HepG2 (cell line): ENCODE measurements around the gene DRAM1. TPM values are rescaled to one million over a fixed set of nuclear protein-coding genes. Genes with fewer than 3 reads are reported as not detected.

Experiments
- ATAC-seq: fragments of 200-7000 bp; cut with Tn5 transposase; 3 replicates; pipeline ENCODE4 v1.9.1; 2020; ENCODE audit warnings: mild to moderate bottlenecking, moderate library complexity
- BruUV-seq: library from RNA; stranded (reverse); fragments of 400-500 nt; replicated peaks from 2 replicates; lab custom pipeline; 2021; lab: Mats Ljungman, UMichigan
- CTCF ChIA-PET: fragments of 300-600 bp; formaldehyde crosslinking; extraction: SDS; loops from one replicate; lab custom pipeline; 2021; ENCODE audit warnings: low total read pairs, inconsistent platforms, low intra/inter-chr PET ratio; lab: Yijun Ruan, JAX
- POLR2A ChIA-PET: fragments of 350-600 bp; sonication (Branson Sonifier 250); formaldehyde crosslinking; loops from one replicate; lab custom pipeline; 2020; ENCODE audit warnings: antibody characterized with exemption, inconsistent platforms; lab: Yijun Ruan, JAX
- DNase-seq: peaks from one replicate; pipeline ENCODE4 v3.0.0-alpha.2; 2015; ENCODE audit warnings: low spot score
- FAIRE-seq: peaks from 3 replicates; lab custom pipeline; 2011; peaks lifted over from hg19 to GRCh38; lab: Jason Lieb, UNC
- H2AFZ ChIP-seq: one replicate; pipeline ENCODE4 v1.6.1; 2011; ENCODE audit warnings: low read length, inconsistent platforms
- H3K27ac ChIP-seq: fragments of 300-600 bp; 3 replicates; pipeline ENCODE4 v1.8.0; 2011; ENCODE audit warnings: mixed run types, mild to moderate bottlenecking, mixed read lengths, low read length, inconsistent platforms; ENCODE audit not compliant: insufficient read depth; ENCODE audit errors: extremely low read length
- H3K27me3 ChIP-seq, 2 experiments: fragments of 200-600 bp in 1 of 2; 2 replicates in 1 of 2; 3 replicates in 1 of 2; pipeline versions ENCODE4 v1.6.0 to v1.8.0; 2011; ENCODE audit warnings: low read length in 2 of 2, mild to moderate bottlenecking in 2 of 2, moderate library complexity in 2 of 2, inconsistent platforms in 1 of 2; ENCODE audit not compliant: insufficient read depth in 2 of 2, control insufficient read depth in 1 of 2
- H3K36me3 ChIP-seq, 2 experiments: fragments of 200-600 bp in 1 of 2; replicated peaks in 1 of 2; 2 replicates in 1 of 2; 3 replicates in 1 of 2; pipeline versions ENCODE4 v1.5.1 to v1.8.0; 2011; ENCODE audit warnings: low read length in 2 of 2, inconsistent platforms in 1 of 2; ENCODE audit not compliant: insufficient read depth in 2 of 2, control insufficient read depth in 1 of 2
- H3K4me1 ChIP-seq: 2 replicates; pipeline ENCODE4 v1.5.1; 2012; ENCODE audit warnings: low read length, inconsistent platforms; ENCODE audit not compliant: insufficient read depth
- H3K4me2 ChIP-seq: 2 replicates; pipeline ENCODE4 v1.6.0; 2011; ENCODE audit warnings: low read depth, low read length, inconsistent platforms
- H3K4me3 ChIP-seq, 3 experiments: fragments of 200-600 bp in 1 of 3; sonication (generic), shearing (Covaris generic) in 1 of 3; replicated peaks in 1 of 3; 2 replicates each; pipeline ENCODE4 v1.5.1; 2011 to 2016; ENCODE audit warnings: low read length in 3 of 3, inconsistent platforms in 2 of 3, low read depth in 2 of 3, mild to moderate bottlenecking in 2 of 3, control low read depth in 1 of 3, mixed read lengths in 1 of 3; ENCODE audit not compliant: insufficient read depth in 1 of 3
- H3K79me2 ChIP-seq: one replicate; pipeline ENCODE4 v1.6.1; 2011; ENCODE audit warnings: low read length, inconsistent platforms; ENCODE audit not compliant: insufficient read depth
- H3K9ac ChIP-seq: 2 replicates; pipeline ENCODE4 v1.6.0; 2011; ENCODE audit warnings: mild to moderate bottlenecking, low read depth, low read length, inconsistent platforms; ENCODE audit not compliant: insufficient read depth
- H3K9me3 ChIP-seq: 2 replicates; pipeline ENCODE4 v1.5.1; 2012; ENCODE audit warnings: mild to moderate bottlenecking, low read length
- H4K20me1 ChIP-seq: 2 replicates; pipeline ENCODE4 v1.6.0; 2011; ENCODE audit warnings: inconsistent platforms, mild to moderate bottlenecking, low read length, moderate library complexity; ENCODE audit not compliant: insufficient read depth
- CSRNP2 ChIP-seq: sonication (generic); formaldehyde crosslinking; conservative IDR thresholded peaks from 2 replicates; pipeline ENCODE4 v1.8.0; 2022; ENCODE audit warnings: low read depth, missing genetic modification reagents
- DZIP1 ChIP-seq: sonication (generic); formaldehyde crosslinking; IDR thresholded peaks from 2 replicates; pipeline ENCODE4 v1.5.0; 2020; ENCODE audit warnings: mild to moderate bottlenecking, missing genetic modification reagents
- EP300 ChIP-seq, 3 experiments: sonication (generic) in 1 of 3; formaldehyde crosslinking in 1 of 3; IDR thresholded peaks; 2 replicates each; pipeline versions ENCODE4 v1.5.1 to v1.6.1; 2011 to 2020; ENCODE audit warnings: low read depth in 2 of 3, low read length in 2 of 3, borderline replicate concordance in 1 of 3, improper control_type of control experiment in 1 of 3, mild to moderate bottlenecking in 1 of 3, missing genetic modification reagents in 1 of 3, moderate library complexity in 1 of 3
- ERF ChIP-seq: IDR thresholded peaks from 2 replicates; pipeline ENCODE4 v1.6.1; 2018; ENCODE audit warnings: missing biosample characterization, missing genetic modification reagents
- GABPB1 ChIP-seq: IDR thresholded peaks from 2 replicates; pipeline ENCODE4 v1.6.1; 2016; ENCODE audit warnings: mild to moderate bottlenecking, missing genetic modification reagents, moderate library complexity, missing compliant biosample characterization
- HCFC1 ChIP-seq: fragments of 150-350 bp; IDR thresholded peaks from 2 replicates; pipeline ENCODE4 v1.6.1; 2014; ENCODE audit warnings: low read depth, low read length
- HIVEP1 ChIP-seq: sonication (generic); formaldehyde crosslinking; IDR thresholded peaks from 2 replicates; pipeline ENCODE4 v1.4.0; 2020; ENCODE audit warnings: mild to moderate bottlenecking, missing genetic modification reagents
- PHF21A ChIP-seq: sonication (generic); formaldehyde crosslinking; IDR thresholded peaks from 2 replicates; pipeline ENCODE4 v1.5.0; 2020; ENCODE audit warnings: mild to moderate bottlenecking, missing genetic modification reagents
- RBM22 ChIP-seq: fragments of 200-400 bp; formaldehyde crosslinking; optimal IDR thresholded peaks from 2 replicates; pipeline ENCODE3; 2017; ENCODE audit warnings: mild to moderate bottlenecking, low read length, moderate library complexity
- SMARCC2 ChIP-seq: fragments of 450-650 bp; IDR thresholded peaks from 2 replicates; pipeline ENCODE4 v1.6.1; 2017; ENCODE audit warnings: antibody characterized with exemption, mild to moderate bottlenecking
- ZBTB8A ChIP-seq: sonication (generic); formaldehyde crosslinking; IDR thresholded peaks from 2 replicates; pipeline ENCODE4 v1.4.0; 2020; ENCODE audit warnings: mild to moderate bottlenecking, low read depth, missing genetic modification reagents, borderline replicate concordance
- ZNF205 ChIP-seq: IDR thresholded peaks from 2 replicates; pipeline ENCODE4 v1.6.1; 2018; ENCODE audit warnings: missing biosample characterization, missing genetic modification reagents
- ZNF235 ChIP-seq: sonication (generic); formaldehyde crosslinking; IDR thresholded peaks from 2 replicates; pipeline ENCODE4 v1.8.1; 2023; ENCODE audit warnings: mild to moderate bottlenecking, missing genetic modification reagents, borderline replicate concordance
- ZNF263 ChIP-seq: sonication (generic); formaldehyde crosslinking; IDR thresholded peaks from 2 replicates; pipeline ENCODE4 v1.4.0; 2020; ENCODE audit warnings: missing genetic modification reagents
- ZNF710 ChIP-seq: sonication (generic); formaldehyde crosslinking; IDR thresholded peaks from 2 replicates; pipeline ENCODE4 v1.5.0; 2020; ENCODE audit warnings: mild to moderate bottlenecking, missing genetic modification reagents, borderline replicate concordance
- WGBS: methylation state at CpG from one replicate; pipeline ENCODE4 v1.1.6; 2017; ENCODE audit warnings: low lambda C conversion rate; 5-methylcytosine and 5-hydroxymethylcytosine counted together
- in situ Hi-C: cut with HindIII; loops from 2 replicates; pipeline ENCODE4 v1.10.0; 2017; ENCODE audit warnings: low pct_unique_long_range_greater_than_20kb; ENCODE audit not compliant: extremely low pct_ligation_motif_present
- intact Hi-C: fragments of 100-400 bp; cut with micrococcal nuclease; formaldehyde crosslinking; loops from one replicate; pipeline ENCODE4 v1.10.0; 2022; ENCODE audit not compliant: unreplicated experiment
- polyA plus RNA-seq, 8 experiments: library from polyadenylated mRNA; depleted of rRNA in 3 of 8; stranded (reverse) in 7 of 8; unstranded in 1 of 8; fragments of >200 nt; fragmentation: Illumina TruSeq in 4 of 8; extraction: Trizol in 4 of 8; gene quantifications; 2 replicates each; pipeline versions ENCODE4 v1.2.1 to v1.2.3, GENCODE V29; 2011 to 2016; ENCODE audit warnings: low read depth in 4 of 8, missing spikeins in 1 of 8, mixed read lengths in 1 of 8; ENCODE audit not compliant: insufficient read depth in 1 of 8
- total RNA-seq, 5 experiments: library from RNA; depleted of rRNA; stranded (reverse); fragments of >200 nt; fragmentation: Illumina TruSeq; extraction: Trizol; gene quantifications; 2 replicates each; pipeline ENCODE4 v1.2.3, GENCODE V29; 2016; ENCODE audit warnings: low read depth in 1 of 5

DRAM1 gene
- total and polyA plus RNA-seq, 2 of the 13 experiments (the other 11 are each of a cell fraction or from before 2014, with no cell fraction given), result 20.9 to 32.6 TPM

- Histone ChIP-seq H3K27me3 (no peaks in the 10 kb centered on the region), H3K4me1 (no peaks in the 10 kb centered on the region), H3K79me2 (no peaks in the 10 kb centered on the region), H4K20me1 (no peaks in the 10 kb centered on the region), H3K36me3 (peaks cover 0 to 7% of the 10 kb centered on the region in 2 experiments; a peak in 4 of 5 replicates), H2AFZ (no peak overlapping the region), H3K4me2 (no peak overlapping the region)
- no peak for DNase-seq
- BruUV-seq, result no TSS peak
- WGBS, result 91% methylated on average over 4 of the region's 4 CpGs
- CTCF ChIA-PET, result no interaction called here
- no peak for FAIRE-seq
- in situ Hi-C loops, result loop anchor here (25.0 kb wide), 1 partner anchor 787 kb away; no protein-coding TSS in a partner anchor
- TF ChIP-seq EP300 (IDR thresholded peaks at IDR 0.05; ENCODE audit: low read depth in 2 of 2, low read length in 2 of 2) (no peak), EP300 (CRISPR knock-in tag; IDR thresholded peaks at IDR 0.05; ENCODE audit: borderline replicate concordance) (no peak), PHF21A (no peak), CSRNP2 (no peak), DZIP1 (no peak), HIVEP1 (no peak), GABPB1 (CRISPR knock-in tag) (no peak), ZNF710 (CRISPR knock-in tag) (no peak), HCFC1 (no peak), ZNF205 (CRISPR knock-in tag) (no peak), ZBTB8A (CRISPR knock-in tag) (no peak), ZNF235 (CRISPR knock-in tag) (no peak), SMARCC2 (no peak), ZNF263 (CRISPR knock-in tag) (no peak), ERF (CRISPR knock-in tag) (no peak), RBM22 (no peak)
- TF ChIP-seq, all 625 proteins: peak for 0
- Histone ChIP-seq H3K4me3 (no peak overlapping the region), H3K9ac (no peak overlapping the region), H3K27ac (no peak overlapping the region), H3K9me3 (no peaks in the 10 kb centered on the region)
- intact Hi-C loops, result no loop called here
- peak; percentile 64 for ATAC-seq
- POLR2A ChIA-PET, result no interaction called here
These were observed 48.0 kb downstream of the DRAM1 start for GRCh38 chr12:101925361-101925760.
